ENCODE measurements around the gene RDX. TPM values are rescaled to one million over a fixed set of nuclear protein-coding genes. Genes with fewer than 3 reads are reported as not detected.

The RDX gene
- total and polyA plus RNA-seq, 2 donors from 2014 or later = 28.0 to 97.3 TPM

GRCh38 chr11:110336054-110336453 is 39.6 kb upstream of the RDX start:
- intact Hi-C loops (cut with DNase I) = no loop called here
- Histone ChIP-seq H3K9ac (ENCODE audit: low read length in 3 of 3) (no peak overlapping the region), H3K4me3 (ENCODE audit: low read length in 3 of 3) (no peak overlapping the region), H3K9me3 (ENCODE audit: control insufficient read depth in 2 of 3, insufficient read depth in 1 of 3, low read length in 3 of 3) (no peaks in the 10 kb centered on the region), H3K27me3 (ENCODE audit: control insufficient read depth, insufficient read depth, low read length) (no peaks in the 10 kb centered on the region), H3K36me3 (ENCODE audit: control insufficient read depth in 2 of 3, insufficient read depth in 3 of 3, low read length in 3 of 3) (no peaks in the 10 kb centered on the region), H3K27ac (ENCODE audit: low read depth in 2 of 2, low read length in 2 of 2) (no peak overlapping the region), H3K4me1 (ENCODE audit: control insufficient read depth in 2 of 3, insufficient read depth in 2 of 3, low read depth in 1 of 3, low read length in 3 of 3) (no peaks in the 10 kb centered on the region)
- no peak for DNase-seq
- TF ChIP-seq CTCF (IDR thresholded peaks at IDR 0.05; ENCODE audit: borderline replicate concordance, extremely low read depth, insufficient read depth) = no peak
- FAIRE-seq = no peak

GRCh38 chr11:110335358-110335757 is 38.9 kb upstream of the RDX start:
- intact Hi-C loops (cut with DNase I) = no loop called here
- DNase-seq = no peak
- no peak overlapping the region for H3K27ac ChIP-seq (ENCODE audit: low read depth in 2 of 2, low read length in 2 of 2)
- no peak for TF ChIP-seq CTCF (IDR thresholded peaks at IDR 0.05; ENCODE audit: borderline replicate concordance, extremely low read depth, insufficient read depth)
- no peak overlapping the region for H3K4me3 ChIP-seq (ENCODE audit: low read length in 3 of 3)
- H3K27me3 ChIP-seq (ENCODE audit: control insufficient read depth, insufficient read depth, low read length) = no peaks in the 10 kb centered on the region
- no peaks in the 10 kb centered on the region for H3K4me1 ChIP-seq (ENCODE audit: control insufficient read depth in 2 of 3, insufficient read depth in 2 of 3, low read depth in 1 of 3, low read length in 3 of 3)
- FAIRE-seq = no peak
- H3K36me3 ChIP-seq (ENCODE audit: control insufficient read depth in 2 of 3, insufficient read depth in 3 of 3, low read length in 3 of 3) = no peaks in the 10 kb centered on the region
- H3K9me3 ChIP-seq (ENCODE audit: control insufficient read depth in 2 of 3, insufficient read depth in 1 of 3, low read length in 3 of 3) = no peaks in the 10 kb centered on the region
- H3K9ac ChIP-seq (ENCODE audit: low read length in 3 of 3) = no peak overlapping the region

- intact Hi-C loops (cut with DNase I) = no loop called here
- Histone ChIP-seq H3K9ac (ENCODE audit: low read length in 3 of 3) (no peak overlapping the region), H3K4me1 (ENCODE audit: control insufficient read depth in 2 of 3, insufficient read depth in 2 of 3, low read depth in 1 of 3, low read length in 3 of 3) (no peaks in the 10 kb centered on the region), H3K27ac (ENCODE audit: low read depth in 2 of 2, low read length in 2 of 2) (no peak overlapping the region), H3K9me3 (ENCODE audit: control insufficient read depth in 2 of 3, insufficient read depth in 1 of 3, low read length in 3 of 3) (no peaks in the 10 kb centered on the region), H3K27me3 (ENCODE audit: control insufficient read depth, insufficient read depth, low read length) (no peaks in the 10 kb centered on the region), H3K36me3 (ENCODE audit: control insufficient read depth in 2 of 3, insufficient read depth in 3 of 3, low read length in 3 of 3) (no peaks in the 10 kb centered on the region), H3K4me3 (ENCODE audit: low read length in 3 of 3) (no peak overlapping the region)
- FAIRE-seq (no peak), DNase-seq (no peak)
- TF ChIP-seq CTCF (IDR thresholded peaks at IDR 0.05; ENCODE audit: borderline replicate concordance, extremely low read depth, insufficient read depth) = no peak
Measured at GRCh38 chr11:110331626-110332025, 35.2 kb upstream of the RDX start.

GRCh38 chr11:110329445-110329844 is 33.0 kb upstream of the RDX start:
- no peak for DNase-seq
- no peaks in the 10 kb centered on the region for H3K36me3 ChIP-seq (ENCODE audit: control insufficient read depth in 2 of 3, insufficient read depth in 3 of 3, low read length in 3 of 3)
- H3K4me1 ChIP-seq (ENCODE audit: control insufficient read depth in 2 of 3, insufficient read depth in 2 of 3, low read depth in 1 of 3, low read length in 3 of 3) = no peaks in the 10 kb centered on the region
- H3K27me3 ChIP-seq (ENCODE audit: control insufficient read depth, insufficient read depth, low read length) = no peaks in the 10 kb centered on the region
- no peak for TF ChIP-seq CTCF (IDR thresholded peaks at IDR 0.05; ENCODE audit: borderline replicate concordance, extremely low read depth, insufficient read depth)
- intact Hi-C loops (cut with DNase I) = no loop called here
- no peak for FAIRE-seq
- H3K4me3 ChIP-seq (ENCODE audit: low read length in 3 of 3) = no peak overlapping the region
- H3K9ac ChIP-seq (ENCODE audit: low read length in 3 of 3) = no peak overlapping the region
- no peaks in the 10 kb centered on the region for H3K9me3 ChIP-seq (ENCODE audit: control insufficient read depth in 2 of 3, insufficient read depth in 1 of 3, low read length in 3 of 3)
- no peak overlapping the region for H3K27ac ChIP-seq (ENCODE audit: low read depth in 2 of 2, low read length in 2 of 2)

All from kidney (tissue), 14 donors.